Heart right ventricle (tissue), 16 donors: ENCODE results near the gene XRCC4. TPM values are rescaled to one million over a fixed set of nuclear protein-coding genes. Genes with fewer than 3 reads are reported as not detected.

Source experiments
- ATAC-seq, 8 donors: fragments of 200-7000 bp; cut with Tn5 transposase; one replicate each; pipeline ENCODE4 v1.9.1; 2020; ENCODE audit warnings: mild to moderate bottlenecking in 8 of 8, moderate library complexity in 8 of 8, moderate number of reproducible peaks in 1 of 8
- DNase-seq, 2 donors: peaks; one replicate each; pipeline ENCODE4 v3.0.0-alpha.2; 2020
- H3K27ac ChIP-seq, 10 donors: fragments of 200-600 bp; sonication (generic) in 2 of 10; one replicate each; pipeline versions ENCODE4 v1.5.0 to v1.8.0; 2020 to 2022; ENCODE audit warnings: mild to moderate bottlenecking in 3 of 10
- H3K27me3 ChIP-seq, 7 donors: fragments of 200-600 bp; one replicate each; pipeline ENCODE4 v1.8.0; 2021 to 2022; ENCODE audit warnings: mild to moderate bottlenecking in 2 of 7
- H3K36me3 ChIP-seq, 9 donors: fragments of 200-600 bp; sonication (generic) in 1 of 9; one replicate each; pipeline versions ENCODE4 v1.5.0 to v1.8.0; 2020 to 2022; ENCODE audit warnings: mild to moderate bottlenecking in 2 of 9
- H3K4me1 ChIP-seq, 9 donors: fragments of 200-600 bp; sonication (generic) in 1 of 9; one replicate each; pipeline versions ENCODE4 v1.5.0 to v1.8.0; 2020 to 2022; ENCODE audit warnings: mild to moderate bottlenecking in 4 of 9
- H3K4me3 ChIP-seq, 10 donors: fragments of 200-600 bp; sonication (generic) in 2 of 10; one replicate each; pipeline versions ENCODE4 v1.5.0 to v1.8.0; 2020 to 2022; ENCODE audit warnings: mild to moderate bottlenecking in 7 of 10, moderate library complexity in 2 of 10
- H3K9me3 ChIP-seq, 11 donors: fragments of 200-600 bp in 10 of 11; sonication (generic) in 2 of 11; one replicate each; pipeline versions ENCODE4 v1.5.0 to v1.8.0; 2013 to 2022; ENCODE audit warnings: mild to moderate bottlenecking in 2 of 11, control low read depth in 1 of 11, moderate library complexity in 1 of 11
- WGBS, 2 donors: extraction: QIAGEN DNeasy Blood & Tissue Kit; methylation state at CpG; one replicate each; pipeline ENCODE4 v1.1.7; 2013; ENCODE audit warnings: inconsistent platforms in 1 of 2; 5-methylcytosine and 5-hydroxymethylcytosine counted together
- intact Hi-C, 10 donors: fragments of 100-400 bp; cut with DNase I; formaldehyde crosslinking; loops; one replicate each; pipeline versions ENCODE4 v1.11.1 to v1.14.2; 2022
- polyA plus RNA-seq, 2 donors: library from polyadenylated mRNA; stranded (reverse); fragments of 200-250 nt; gene quantifications; one replicate each; pipeline ENCODE4 v1.2.3, GENCODE V29; 2013
- total RNA-seq, 10 donors: library from RNA; stranded (reverse); fragmentation: NEBNext Ultra II Directional in 3 of 10; extraction: Animal tissue kit (Norgen Biotek cat#: 25700) in 3 of 10; gene quantifications; one replicate each; pipeline versions ENCODE4 v1.2.1 to v1.2.4, GENCODE V29; 2021 to 2023
- TF ChIP-seq, protein P1 (sequence below), 9 donors: fragments of 200-600 bp; sonication (generic) in 2 of 9; IDR thresholded peaks; one replicate each; pipeline versions ENCODE4 v1.5.0 to v1.8.0; 2021 to 2022; ENCODE audit warnings: antibody characterized with exemption in 9 of 9, mild to moderate bottlenecking in 5 of 9, moderate library complexity in 1 of 9
- donor health status: Arrhythmogenic right ventricular cardiomyopathy.
- donor health status: ischemic (EF 13 %, LVEDD 7.1; RV severe dilation, severe dysfunction).
- donor health status: healthy with polysubstance abuse.
- donor health status: DM: no; HTN: yes; CAD: no.
- donor health status: DM: no; HTN: no; CAD: no.
- donor health status: ischemic (EF 25% LVEDD 6.9; RV normal size, moderate dysfunction).
- donor health status: ischemic (EF 25% LVEDD 5.7; RV mildly dilated, moderate dysfunction).
- donor health status: healthy.
- donor health status: DM: yes; HTN: yes; CAD: no.
- donor health status: Ischemic cardiomyopathy.
- donor health status: ischemic (EF 35%, LVEDD 5.7; RV mildly dilated, moderate dysfunction).
- donor health status: nonischemic (EF 11% LVEDD 7.7; RV severe dilation, severe dysfunction).
- donor health status: DM: yes; HTN: yes; CAD: no.
- donor health status: PGD.
- donor health status: ischemic (EF 29% LVEDD 5.4; RV normal size, mild dysfunction).
- donor health status: nonischemic (EF 23%, LVEDD 6.1; RV moderate dilation, normal function).

Gene XRCC4
- total and polyA plus RNA-seq, 12 donors, result 3.6 to 14.4 (median 6.8) TPM

DNA sequence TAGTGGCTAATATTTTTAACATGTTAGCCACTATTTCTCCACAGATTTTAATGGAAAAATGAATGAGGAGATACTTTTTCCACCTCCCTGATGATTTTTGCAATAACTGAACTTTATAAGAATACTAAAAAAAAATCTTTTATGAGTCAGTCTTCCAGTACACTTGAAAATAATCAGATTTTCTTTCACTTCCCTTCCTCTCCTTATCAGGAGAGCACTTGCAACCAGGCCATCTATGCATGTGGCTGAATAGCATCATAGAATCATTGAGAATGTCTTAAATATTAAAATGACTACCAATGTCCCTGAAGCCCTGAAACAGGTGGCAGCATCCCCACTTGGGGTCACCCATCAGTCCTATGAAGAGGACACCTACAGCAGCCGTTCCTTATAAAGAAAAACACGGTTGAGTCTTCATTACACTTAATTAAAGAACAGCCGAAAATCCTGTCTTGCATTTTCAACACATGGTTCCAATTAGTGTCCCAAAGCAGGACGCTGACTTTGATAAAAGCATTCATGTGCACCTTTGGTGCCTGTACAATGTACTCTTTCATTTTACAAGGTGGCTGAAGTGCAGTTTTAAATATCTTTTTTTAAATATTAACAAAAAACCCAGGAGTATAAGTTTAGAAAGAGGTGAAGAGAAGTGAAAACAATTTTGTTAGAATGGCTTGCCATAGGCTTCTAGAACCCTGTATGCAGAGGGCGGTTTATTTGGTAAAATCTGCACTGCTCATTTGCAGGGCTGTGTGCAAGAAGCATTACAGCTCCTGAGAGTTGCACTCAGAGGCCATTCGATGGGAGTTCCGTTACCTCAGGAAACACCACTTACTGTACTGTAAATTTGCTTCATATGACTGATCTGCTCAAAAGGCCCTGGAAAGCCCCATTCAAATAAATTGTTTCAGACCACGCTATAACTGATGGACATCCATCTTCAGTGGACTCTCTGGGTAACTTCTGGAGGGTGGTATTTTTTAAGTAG is 287.3 kb downstream of the XRCC4 start:
- Histone ChIP-seq H3K4me1 (peaks cover 0 to 23% (median 0%) of the 10 kb centered on the region in 9 donors), H3K36me3 (no peaks in the 10 kb centered on the region), H3K9me3 (peaks cover 0 to 10% (median 6%) of the 10 kb centered on the region in 11 donors), H3K4me3 (no peak overlapping the region), H3K27ac (peak overlapping the region in 1 of 10 donors; percentile 37), H3K27me3 (no peaks in the 10 kb centered on the region)
- TF ChIP-seq, protein P1, sequence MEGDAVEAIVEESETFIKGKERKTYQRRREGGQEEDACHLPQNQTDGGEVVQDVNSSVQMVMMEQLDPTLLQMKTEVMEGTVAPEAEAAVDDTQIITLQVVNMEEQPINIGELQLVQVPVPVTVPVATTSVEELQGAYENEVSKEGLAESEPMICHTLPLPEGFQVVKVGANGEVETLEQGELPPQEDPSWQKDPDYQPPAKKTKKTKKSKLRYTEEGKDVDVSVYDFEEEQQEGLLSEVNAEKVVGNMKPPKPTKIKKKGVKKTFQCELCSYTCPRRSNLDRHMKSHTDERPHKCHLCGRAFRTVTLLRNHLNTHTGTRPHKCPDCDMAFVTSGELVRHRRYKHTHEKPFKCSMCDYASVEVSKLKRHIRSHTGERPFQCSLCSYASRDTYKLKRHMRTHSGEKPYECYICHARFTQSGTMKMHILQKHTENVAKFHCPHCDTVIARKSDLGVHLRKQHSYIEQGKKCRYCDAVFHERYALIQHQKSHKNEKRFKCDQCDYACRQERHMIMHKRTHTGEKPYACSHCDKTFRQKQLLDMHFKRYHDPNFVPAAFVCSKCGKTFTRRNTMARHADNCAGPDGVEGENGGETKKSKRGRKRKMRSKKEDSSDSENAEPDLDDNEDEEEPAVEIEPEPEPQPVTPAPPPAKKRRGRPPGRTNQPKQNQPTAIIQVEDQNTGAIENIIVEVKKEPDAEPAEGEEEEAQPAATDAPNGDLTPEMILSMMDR (IDR thresholded peaks at IDR 0.05), result no peak
- intact Hi-C loops, result no loop called here
- no peak for DNase-seq
- ATAC-seq, result no peak
- WGBS, 2 donors, result 84 to 87% methylated on average over 8 of the region's 8 CpGs

DNA sequence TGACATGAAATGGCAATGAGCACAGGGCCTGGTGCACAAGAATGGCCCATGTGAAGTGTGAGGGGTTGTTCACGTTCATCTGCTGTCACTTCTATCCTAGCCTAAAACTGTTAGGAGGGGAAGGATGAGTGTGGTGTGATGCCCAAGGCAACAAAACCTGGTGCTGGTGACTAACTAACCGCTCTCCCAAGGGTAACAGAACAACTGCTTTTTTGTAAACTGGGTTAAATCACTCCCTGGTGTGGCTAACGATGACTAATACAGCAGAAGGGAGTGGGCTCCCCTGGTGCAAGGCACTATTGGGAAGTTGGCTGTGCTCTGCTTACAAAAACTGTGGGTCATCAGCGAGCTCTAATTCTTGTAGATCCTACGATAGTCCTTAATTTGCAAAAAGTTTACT is 291.0 kb downstream of the XRCC4 start:
- H3K9me3 ChIP-seq, result no peaks in the 10 kb centered on the region
- H3K27me3 ChIP-seq, result no peaks in the 10 kb centered on the region
- no peaks in the 10 kb centered on the region for H3K36me3 ChIP-seq
- TF ChIP-seq, protein P1 (IDR thresholded peaks at IDR 0.05), result no peak
- 79 to 87% methylated on average over 5 of the region's 5 CpGs for WGBS, 2 donors
- H3K4me1 ChIP-seq, result peaks cover 0 to 33% (median 0%) of the 10 kb centered on the region in 9 donors
- H3K27ac ChIP-seq, result peak overlapping the region in 2 of 10 donors; percentile 6 to 90
- ATAC-seq, result peak in 7 of 8 donors; percentile 28 to 90 (median 55)
- intact Hi-C loops, result no loop called here
- H3K4me3 ChIP-seq, result no peak overlapping the region
- DNase-seq, result peak in 1 of 2 donors; percentile 8

DNA sequence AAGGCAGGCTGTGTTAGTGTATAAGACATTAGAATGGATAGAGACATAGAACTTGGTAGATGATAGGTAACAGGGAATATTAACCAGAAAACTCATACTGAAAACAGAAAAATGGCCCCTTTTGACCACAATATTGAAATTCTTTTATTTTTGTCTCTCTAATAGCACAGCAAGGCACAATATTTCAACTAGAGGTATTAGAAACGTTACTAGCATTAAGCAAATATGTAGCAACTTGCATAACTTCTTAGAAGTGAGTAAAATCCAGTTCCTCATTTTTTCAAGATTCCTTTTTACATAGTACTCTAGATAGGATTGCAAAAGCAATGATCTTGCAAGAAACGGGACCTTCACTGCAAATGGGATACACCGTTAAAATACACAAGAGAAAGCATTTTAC is 291.5 kb downstream of the XRCC4 start:
- Histone ChIP-seq H3K4me1 (peaks cover 0 to 28% (median 0%) of the 10 kb centered on the region in 9 donors), H3K9me3 (no peaks in the 10 kb centered on the region), H3K27me3 (no peaks in the 10 kb centered on the region), H3K4me3 (no peak overlapping the region), H3K36me3 (no peaks in the 10 kb centered on the region), H3K27ac (peak overlapping the region in 2 of 10 donors; percentile 6 to 90)
- ATAC-seq (peak in 3 of 8 donors; percentile 36 to 61 (median 39)), DNase-seq (no peak)
- TF ChIP-seq, protein P1 (IDR thresholded peaks at IDR 0.05), result no peak
- intact Hi-C loops, result no loop called here
- WGBS, 2 donors, result 82 to 86% methylated on average over 3 of the region's 3 CpGs

DNA sequence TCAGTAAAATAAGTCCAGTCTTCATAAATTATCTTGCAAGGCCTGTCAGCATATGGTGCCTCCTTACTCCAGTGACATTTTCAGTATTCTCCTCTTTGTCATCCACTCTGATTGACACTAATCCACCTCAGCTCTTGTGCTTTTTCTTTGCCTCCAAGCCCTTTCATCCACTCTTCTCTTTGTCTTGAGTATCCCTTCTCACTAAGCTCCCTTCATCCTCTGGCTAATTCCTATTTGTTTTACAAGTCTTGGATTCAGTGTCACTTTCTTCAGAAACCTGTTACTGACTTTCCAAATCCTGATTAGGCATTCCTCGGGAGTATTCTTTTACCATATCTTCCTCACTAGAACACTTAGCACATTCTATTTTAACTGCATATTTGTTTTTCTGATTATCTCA is 293.6 kb downstream of the XRCC4 start:
- Histone ChIP-seq H3K9me3 (no peaks in the 10 kb centered on the region), H3K4me1 (peaks cover 0 to 34% (median 0%) of the 10 kb centered on the region in 9 donors), H3K27ac (no peak overlapping the region), H3K4me3 (no peak overlapping the region), H3K27me3 (no peaks in the 10 kb centered on the region), H3K36me3 (no peaks in the 10 kb centered on the region)
- intact Hi-C loops, result no loop called here
- ATAC-seq (no peak), DNase-seq (no peak)
- TF ChIP-seq, protein P1 (IDR thresholded peaks at IDR 0.05), result no peak
- WGBS, 2 donors, result 48 to 54% methylated on average over 1 of the region's 1 CpG
